RWPE1 (cell line): ENCODE measurements around the gene LAMC1.

Experiments
- CTCF ChIA-PET: fragments of 350-600 bp; sonication (Branson Sonifier 250); formaldehyde crosslinking; extraction: SDS; loops from one replicate; lab custom pipeline; 2021; lab: Yijun Ruan, JAX
- POLR2A ChIA-PET: fragments of 400-600 bp; formaldehyde crosslinking; extraction: SDS; loops from one replicate; lab custom pipeline; 2020; ENCODE audit warnings: antibody characterized with exemption; ENCODE audit not compliant: low non-redundant PET; lab: Yijun Ruan, JAX
- DNase-seq: peaks from one replicate; pipeline ENCODE4 v3.0.0; 2012; ENCODE audit warnings: low spot score
- H3K27ac ChIP-seq: fragments of 450-650 bp; 2 replicates; pipeline ENCODE4 v1.5.1; 2017
- TF ChIP-seq, protein P1 (sequence below): fragments of 450-650 bp; conservative IDR thresholded peaks from 2 replicates; pipeline ENCODE4 v1.5.1; 2017; ENCODE audit warnings: low read depth, mild to moderate bottlenecking

Gene LAMC1

DNA sequence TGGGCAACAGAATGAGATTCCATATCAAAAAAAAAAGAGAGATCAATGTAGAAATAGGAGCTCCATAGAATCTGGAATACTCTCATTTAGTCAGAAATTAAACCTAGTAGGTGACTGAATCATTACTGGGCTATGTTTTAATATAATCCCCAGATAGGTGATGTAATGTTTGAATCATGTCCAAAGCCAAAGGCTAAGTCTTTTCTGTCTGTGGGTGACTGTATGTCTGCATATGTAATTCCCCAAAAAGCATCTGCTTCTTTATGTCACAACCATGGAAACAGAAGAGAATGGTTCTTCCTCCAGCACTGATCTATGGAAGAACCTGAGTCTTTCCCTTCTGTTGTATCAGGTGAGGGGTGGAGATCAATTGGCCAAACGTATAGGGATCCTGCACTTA lies 168.6 kb downstream of the LAMC1 start:
- peak; percentile 74 for DNase-seq
- H3K27ac ChIP-seq = peak overlapping the region; percentile 79
- CTCF ChIA-PET = interaction anchor here (0.7 kb wide), 1 partner anchor 581 kb away, joined by 3 read pairs; no protein-coding TSS in a partner anchor
- POLR2A ChIA-PET = no interaction called here
- TF ChIP-seq, protein P1, sequence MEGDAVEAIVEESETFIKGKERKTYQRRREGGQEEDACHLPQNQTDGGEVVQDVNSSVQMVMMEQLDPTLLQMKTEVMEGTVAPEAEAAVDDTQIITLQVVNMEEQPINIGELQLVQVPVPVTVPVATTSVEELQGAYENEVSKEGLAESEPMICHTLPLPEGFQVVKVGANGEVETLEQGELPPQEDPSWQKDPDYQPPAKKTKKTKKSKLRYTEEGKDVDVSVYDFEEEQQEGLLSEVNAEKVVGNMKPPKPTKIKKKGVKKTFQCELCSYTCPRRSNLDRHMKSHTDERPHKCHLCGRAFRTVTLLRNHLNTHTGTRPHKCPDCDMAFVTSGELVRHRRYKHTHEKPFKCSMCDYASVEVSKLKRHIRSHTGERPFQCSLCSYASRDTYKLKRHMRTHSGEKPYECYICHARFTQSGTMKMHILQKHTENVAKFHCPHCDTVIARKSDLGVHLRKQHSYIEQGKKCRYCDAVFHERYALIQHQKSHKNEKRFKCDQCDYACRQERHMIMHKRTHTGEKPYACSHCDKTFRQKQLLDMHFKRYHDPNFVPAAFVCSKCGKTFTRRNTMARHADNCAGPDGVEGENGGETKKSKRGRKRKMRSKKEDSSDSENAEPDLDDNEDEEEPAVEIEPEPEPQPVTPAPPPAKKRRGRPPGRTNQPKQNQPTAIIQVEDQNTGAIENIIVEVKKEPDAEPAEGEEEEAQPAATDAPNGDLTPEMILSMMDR = no peak

GRCh38 chr1:183193963-183194525 lies 170.8 kb downstream of the LAMC1 start:
- ChIA-PET POLR2A (no interaction called here), CTCF (no interaction called here)
- TF ChIP-seq, protein P1 = no peak
- DNase-seq = no peak
- peak overlapping the region; percentile 58 for H3K27ac ChIP-seq

- CTCF ChIA-PET = interaction anchor here (0.6 kb wide), 1 partner anchor 528 kb away, joined by 4 read pairs; no protein-coding TSS in a partner anchor
- peak overlapping the region; percentile 70 for H3K27ac ChIP-seq
- no peak for DNase-seq
- POLR2A ChIA-PET = no interaction called here
- TF ChIP-seq, protein P1 = no peak
Measured at GRCh38 chr1:183194527-183195141, 171.4 kb downstream of the LAMC1 start.

DNA sequence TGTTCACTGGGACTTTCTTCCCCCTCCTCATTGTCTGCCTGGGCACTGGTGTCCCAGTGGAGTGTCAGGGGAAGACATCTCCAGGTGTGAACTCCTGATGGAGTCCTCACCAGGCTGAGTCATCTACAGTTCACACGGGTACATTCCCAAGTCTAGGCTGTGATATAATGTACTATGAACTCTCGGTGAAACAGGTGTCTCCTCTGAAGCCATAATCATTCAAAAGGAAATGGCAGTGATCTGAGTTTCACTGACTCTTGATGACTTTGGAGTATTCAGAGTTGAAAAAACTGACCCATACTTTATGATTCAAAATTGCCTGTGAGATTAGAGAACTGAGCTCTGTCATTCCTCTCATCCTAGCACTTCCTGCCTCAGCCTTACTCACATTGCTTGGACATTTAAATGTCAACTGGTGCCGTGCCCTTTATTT lies 171.9 kb downstream of the LAMC1 start:
- ChIA-PET CTCF (interaction anchor here (0.6 kb wide), 1 partner anchor 528 kb away, joined by 4 read pairs; no protein-coding TSS in a partner anchor), POLR2A (no interaction called here)
- DNase-seq = peak; percentile 60
- peak overlapping the region; percentile 70 for H3K27ac ChIP-seq
- TF ChIP-seq, protein P1 = no peak
